Endothelial cell of umbilical vein (primary cell): Measurements from ENCODE around the gene CDC34.

Source experiments
- CTCF ChIP-seq, 2 donors: IDR thresholded peaks; 1 replicate in 1 of 2; 2 replicates in 1 of 2; pipeline ENCODE4 v1.5.1; 2011; ENCODE audit warnings: low read length in 2 of 2, mild to moderate bottlenecking in 2 of 2, moderate library complexity in 2 of 2, control low read depth in 1 of 2, inconsistent platforms in 1 of 2, low read depth in 1 of 2; ENCODE audit not compliant: insufficient read depth in 1 of 2; ENCODE audit errors: extremely low read depth in 1 of 2
- EZH2 ChIP-seq: IDR thresholded peaks from 2 replicates; pipeline ENCODE4 v1.6.1; 2012; ENCODE audit warnings: borderline replicate concordance, low read depth, mild to moderate bottlenecking, moderate library complexity, low read length, inconsistent platforms; ENCODE audit not compliant: severe bottlenecking
- MAX ChIP-seq: IDR thresholded peaks from 2 replicates; pipeline ENCODE4 v1.6.1; 2011; ENCODE audit not compliant: insufficient read depth, insufficient read length
- POLR2AphosphoS5 ChIP-seq: IDR thresholded peaks from 2 replicates; pipeline ENCODE4 v1.6.1; 2012; ENCODE audit warnings: low read depth, mild to moderate bottlenecking, control low read depth, low read length, moderate library complexity; ENCODE audit not compliant: insufficient read depth

GRCh38 chr19:532561-533363, 1.2 kb downstream of the CDC34 start:
- TF ChIP-seq CTCF (IDR thresholded peaks at IDR 0.05; ENCODE audit: extremely low read depth in 1 of 2, insufficient read depth in 1 of 2, low read depth in 1 of 2, low read length in 2 of 2) (peak; percentile 51 to 67), MAX (no peak), POLR2AphosphoS5 (no peak), EZH2 (no peak)
